ENCODE data around the gene MAPK7.

MAPK7 gene

DNA sequence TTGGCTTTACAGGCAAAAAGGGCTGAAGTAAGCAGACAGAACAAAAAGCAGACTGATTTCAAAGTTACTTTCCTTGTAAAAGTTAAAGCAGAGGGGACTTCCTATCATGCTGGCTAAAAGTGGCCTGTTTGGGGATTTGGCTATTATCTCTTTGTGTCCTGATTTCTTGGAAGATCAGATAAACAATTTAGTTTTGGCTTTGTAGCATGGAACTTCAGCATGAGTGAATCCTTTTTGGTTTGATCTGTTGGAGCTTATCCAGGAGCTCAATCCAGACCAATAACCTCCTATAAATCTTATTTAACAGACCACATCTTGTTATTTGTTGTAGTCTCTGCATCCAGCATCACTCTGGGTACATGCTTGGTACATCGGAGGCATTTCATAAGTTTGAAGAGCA is 23.9 kb downstream of the MAPK7 start:
- no peak for DNase-seq

GRCh38 chr17:19403021-19403420 is 24.7 kb downstream of the MAPK7 start:
- no peak for DNase-seq

DNA sequence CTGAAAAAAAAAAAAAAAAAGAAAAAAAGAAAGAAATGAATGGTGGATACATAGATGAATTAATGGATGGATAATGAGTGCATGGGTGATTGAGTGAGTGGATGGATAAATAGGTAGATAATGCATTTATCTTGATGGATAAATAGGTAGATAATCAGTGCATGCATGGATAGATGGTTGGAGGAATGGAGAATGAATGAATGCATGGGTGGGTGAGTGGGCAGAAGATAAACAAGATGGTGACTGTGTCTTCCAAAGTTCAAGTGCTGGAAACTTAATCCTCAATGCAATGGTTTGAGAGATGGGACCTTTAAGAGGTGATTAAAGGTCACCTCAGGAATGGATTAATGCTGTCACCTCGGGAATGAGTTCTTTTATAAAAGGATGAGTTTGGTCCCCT is 26.0 kb downstream of the MAPK7 start:
- no peak for DNase-seq

- no peak for DNase-seq
Observed at GRCh38 chr17:19405114-19405513, 26.8 kb downstream of the MAPK7 start.

DNA sequence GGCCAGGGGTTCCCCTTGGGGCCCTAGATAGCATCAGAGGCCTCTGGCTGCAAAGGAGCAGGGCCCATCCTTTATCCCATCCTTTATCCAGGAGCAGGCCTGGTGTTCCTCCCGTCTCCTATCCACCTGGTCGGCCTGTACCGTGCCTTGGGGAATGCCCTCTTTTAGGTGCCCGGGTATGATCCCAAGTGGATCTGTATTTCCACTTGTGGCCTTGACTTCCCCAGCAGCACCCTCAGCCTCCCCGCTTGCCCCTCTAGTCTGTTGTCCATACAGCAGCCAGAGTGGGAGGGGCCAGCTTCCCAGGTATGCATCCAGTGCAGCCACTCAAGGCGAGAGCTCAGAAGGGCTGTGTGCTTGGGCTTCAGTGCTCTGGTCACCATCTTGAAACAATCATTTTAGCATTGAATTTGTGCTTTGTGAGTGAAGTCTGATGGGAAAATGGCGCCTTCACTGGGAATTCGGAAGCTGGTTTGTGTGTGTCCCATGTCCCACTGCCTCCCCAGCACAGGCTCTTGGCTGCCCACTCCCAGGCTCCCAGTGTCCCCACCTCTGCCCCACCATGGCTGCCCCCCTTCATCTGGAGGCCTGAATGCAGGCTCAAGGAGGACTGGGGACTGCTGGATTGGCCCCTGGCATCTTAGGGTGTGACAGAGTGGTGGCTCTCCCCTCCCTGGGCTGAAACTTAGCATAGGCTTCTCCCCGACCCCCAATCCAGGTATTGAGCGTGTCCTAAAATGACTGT is 29.5 kb downstream of the MAPK7 start:
- no peak for DNase-seq

- no peak for DNase-seq
Observed at GRCh38 chr17:19408346-19408710, 30.0 kb downstream of the MAPK7 start.

DNA sequence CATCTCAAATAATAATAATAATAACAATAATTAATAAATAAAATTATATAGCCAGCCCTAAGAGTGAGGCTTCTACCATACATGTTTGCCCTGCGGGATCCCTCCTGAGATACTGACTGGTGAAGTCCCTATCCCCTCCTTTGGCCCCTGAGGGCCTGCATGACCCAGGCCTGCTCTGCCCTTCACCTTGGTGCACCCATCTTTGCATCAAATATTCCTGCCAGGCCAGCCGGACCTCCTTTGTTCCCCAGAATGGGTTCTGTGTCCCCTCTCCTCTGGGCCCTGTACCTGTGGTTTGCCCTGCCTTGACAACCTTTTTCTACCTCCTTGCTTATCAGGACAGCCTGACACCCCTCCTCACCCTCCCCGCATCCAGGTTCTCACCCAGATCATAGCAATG is 30.8 kb downstream of the MAPK7 start:
- DNase-seq, result no peak

DNA sequence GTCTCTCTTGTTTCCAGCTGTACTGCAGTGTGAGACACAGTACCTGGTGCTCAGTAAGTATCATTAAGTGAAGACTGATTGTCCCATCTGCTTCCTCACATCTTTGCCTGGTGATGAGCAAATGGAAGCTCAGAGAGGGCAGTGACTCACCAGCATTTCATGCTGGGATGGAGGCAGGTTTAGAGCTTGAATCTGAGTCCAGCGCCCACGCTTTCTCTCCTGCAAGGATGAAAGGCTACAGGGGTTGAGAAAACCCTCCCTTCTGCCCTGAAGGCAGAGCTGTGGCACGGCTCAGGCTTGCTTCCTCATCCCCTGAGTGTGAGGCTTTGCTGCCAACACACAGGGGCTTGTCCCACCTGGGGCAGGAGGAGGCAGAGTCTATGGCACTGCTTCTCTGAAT is 31.2 kb downstream of the MAPK7 start:
- no peak for DNase-seq

- DNase-seq, result no peak
Observed at GRCh38 chr17:19410091-19410490, 31.8 kb downstream of the MAPK7 start.

- DNase-seq, result no peak
Observed at GRCh38 chr17:19410875-19411620, 32.8 kb downstream of the MAPK7 start, which contains the start of gene RNF112. RNF112 (plus strand) TSS chr17:19411232; CDS start chr17:19411409, 177 bp downstream.

DNA sequence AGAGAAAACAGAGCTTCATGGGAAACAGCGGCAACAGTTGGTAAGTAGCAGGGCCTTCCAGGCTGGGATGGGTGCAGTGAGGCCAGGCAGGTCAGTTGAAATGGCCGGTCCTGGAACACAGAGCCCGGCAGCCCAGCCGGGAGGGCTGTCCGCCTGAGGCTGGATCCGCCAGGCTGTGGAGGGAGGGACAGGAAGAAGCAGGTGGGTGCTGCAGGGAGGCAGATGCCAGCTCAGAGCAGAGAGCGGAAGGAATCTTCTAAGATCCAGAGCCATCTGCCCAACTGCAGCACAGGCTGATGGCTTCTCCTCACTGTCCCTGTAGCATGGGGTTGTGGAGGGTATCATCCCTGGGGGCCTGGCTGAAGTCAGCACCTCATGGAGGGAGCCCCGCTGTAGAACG is 33.3 kb downstream of the MAPK7 start:
- no peak for DNase-seq

DNA sequence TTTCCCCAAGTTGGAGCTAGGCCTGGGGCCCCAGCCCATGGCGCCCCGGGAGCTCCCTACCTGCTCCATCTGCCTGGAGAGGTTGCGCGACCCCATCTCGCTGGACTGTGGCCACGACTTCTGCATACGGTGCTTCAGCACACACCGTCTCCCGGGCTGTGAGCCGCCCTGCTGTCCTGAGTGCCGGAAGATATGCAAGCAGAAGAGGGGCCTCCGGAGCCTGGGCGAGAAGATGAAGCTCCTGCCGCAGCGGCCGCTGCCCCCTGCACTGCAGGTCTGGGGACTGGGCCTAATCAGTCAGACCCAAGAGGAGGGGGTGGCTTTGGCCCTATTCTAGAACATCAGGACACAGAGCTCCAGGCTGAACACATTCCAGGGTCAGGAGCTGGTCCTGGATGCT is 34.2 kb downstream of the MAPK7 start:
- no peak for DNase-seq

GRCh38 chr17:19412984-19413383 is 34.7 kb downstream of the MAPK7 start:
- no peak for DNase-seq

DNA sequence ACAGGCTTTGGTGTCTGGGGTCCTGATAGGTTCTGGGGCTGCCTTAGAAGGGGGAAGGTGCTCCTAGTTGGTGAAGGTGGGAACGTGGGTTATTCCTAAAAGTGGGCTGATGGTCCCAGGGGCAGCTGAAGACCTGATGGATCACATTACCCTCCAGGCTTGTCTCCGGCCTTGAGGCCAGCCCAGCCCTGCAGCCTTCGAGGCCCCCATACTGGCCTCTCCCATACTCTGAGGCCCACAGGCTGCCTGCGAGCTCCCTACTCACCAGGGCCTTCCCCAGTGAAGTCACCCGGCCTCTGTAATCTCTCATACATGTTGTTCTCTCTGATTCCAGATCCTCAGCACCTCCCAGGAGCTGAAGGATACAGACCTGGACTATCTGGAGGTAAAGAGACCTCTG is 35.5 kb downstream of the MAPK7 start:
- DNase-seq, result no peak

- DNase-seq, result no peak
Observed at GRCh38 chr17:19414396-19415280, 36.3 kb downstream of the MAPK7 start.

DNA sequence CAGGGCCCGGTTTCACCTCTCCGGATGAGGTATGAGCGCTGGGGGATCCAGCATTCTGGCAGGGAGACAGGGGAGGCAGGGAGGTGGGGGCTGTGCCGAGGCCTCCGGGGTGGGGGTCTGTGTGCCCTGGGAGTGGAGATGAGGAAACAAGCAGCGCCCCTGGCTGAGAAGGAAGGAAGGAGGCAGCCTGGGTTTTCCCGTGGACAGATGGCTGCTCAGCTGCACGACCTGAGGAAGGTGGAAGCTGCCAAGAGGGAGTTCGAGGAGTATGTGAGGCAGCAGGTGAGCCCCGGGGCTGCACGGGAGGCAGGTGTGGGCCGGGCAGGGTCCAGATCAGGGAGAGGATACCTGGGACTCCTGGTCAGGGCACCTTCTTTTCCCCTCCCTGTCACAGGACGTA is 37.0 kb downstream of the MAPK7 start:
- DNase-seq, result no peak

- DNase-seq, result no peak
Observed at GRCh38 chr17:19415806-19416775, 37.8 kb downstream of the MAPK7 start.

GRCh38 chr17:19417611-19418010 is 39.3 kb downstream of the MAPK7 start:
- DNase-seq, result no peak

DNA sequence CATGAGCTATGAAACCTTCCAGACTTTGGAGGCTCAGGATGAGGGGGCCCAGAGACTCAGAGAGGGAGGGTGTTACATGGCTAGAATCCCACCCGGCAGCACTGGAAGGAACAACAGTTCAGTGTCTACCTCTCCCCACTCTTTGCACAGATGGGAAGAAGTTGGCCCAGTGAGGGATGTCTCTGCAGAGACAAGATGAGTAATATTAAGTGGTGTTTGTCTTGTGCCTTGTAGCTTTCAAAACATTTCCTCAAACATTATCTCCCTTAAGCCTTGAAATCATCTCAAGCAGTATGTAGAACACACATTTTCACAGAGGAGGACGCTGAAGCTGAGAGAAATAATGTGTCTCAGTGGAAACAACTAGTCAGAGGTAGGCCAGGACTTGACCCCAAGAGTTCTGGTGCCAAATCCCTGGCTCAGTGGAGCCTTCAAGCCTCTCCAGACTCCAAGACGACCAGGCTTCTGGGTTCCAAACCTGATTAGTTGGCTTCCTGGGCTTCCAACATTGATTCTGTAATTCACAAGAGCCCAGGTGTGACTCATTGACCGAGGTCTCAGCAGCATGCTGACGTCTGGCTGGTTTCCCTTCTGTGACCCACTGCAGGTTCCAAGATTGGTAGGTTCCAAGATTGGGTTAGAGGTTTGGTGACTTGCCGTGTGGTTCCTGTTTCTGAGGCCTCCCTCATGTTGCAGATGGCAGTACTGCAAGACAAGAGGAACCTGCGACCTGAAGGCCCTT is 40.1 kb downstream of the MAPK7 start:
- no peak for DNase-seq

GRCh38 chr17:19421219-19421618 is 42.9 kb downstream of the MAPK7 start:
- DNase-seq, result no peak

DNA sequence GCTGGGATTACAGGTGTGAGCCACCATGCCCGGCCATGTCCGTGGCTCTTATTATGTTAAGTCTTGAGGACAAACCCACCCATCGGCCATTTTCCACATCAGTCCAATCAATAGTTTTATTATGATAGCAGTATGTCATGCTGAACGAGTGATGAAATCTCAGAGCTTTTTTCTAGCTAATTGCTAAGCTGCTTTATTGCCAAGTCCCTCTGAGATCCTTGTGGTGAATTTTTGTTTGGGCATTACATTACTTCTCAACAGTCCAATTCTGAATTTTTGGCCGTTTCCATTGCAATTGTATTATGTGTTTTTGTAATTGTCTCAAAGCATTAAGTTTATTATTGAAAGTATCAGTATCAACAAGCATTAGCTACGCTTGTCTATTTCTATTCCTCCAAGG is 43.6 kb downstream of the MAPK7 start:
- DNase-seq, result no peak

All from NCI-H526 (cell line).